Right atrium auricular region (tissue), 2 donors: Measurements from ENCODE around the gene CELSR1. TPM values are rescaled to one million over a fixed set of nuclear protein-coding genes. Genes with fewer than 3 reads are reported as not detected.
"Not testable (repeated sequence)": the region's sequence is repeated elsewhere in the genome, so short reads cannot be mapped to it uniquely, and the experiment has no call there.

ENCODE experiments used
- DNase-seq: peaks from one replicate; pipeline ENCODE4 v3.0.0-alpha.2; 2019; ENCODE audit warnings: low spot score
- H3K27ac ChIP-seq, 2 donors: fragments of 200-600 bp; sonication (generic); 1 replicate in 1 of 2; 2 replicates in 1 of 2; pipeline ENCODE4 v1.5.1; 2016 to 2019
- H3K27me3 ChIP-seq, 2 donors: fragments of 200-600 bp; sonication (generic); one replicate each; pipeline versions ENCODE4 v1.5.1 to v1.6.0; 2017 to 2019
- H3K36me3 ChIP-seq: fragments of 200-600 bp; sonication (generic); one replicate; pipeline ENCODE4 v1.5.1; 2016
- H3K4me1 ChIP-seq, 2 donors: fragments of 200-600 bp; sonication (generic); one replicate each; pipeline versions ENCODE4 v1.5.1 to v1.6.0; 2017 to 2019
- H3K4me3 ChIP-seq, 2 donors: fragments of 200-600 bp; sonication (generic); 1 replicate in 1 of 2; 2 replicates in 1 of 2; pipeline ENCODE4 v1.5.1; 2017 to 2019; ENCODE audit warnings: mild to moderate bottlenecking in 1 of 2, moderate library complexity in 1 of 2
- H3K9me3 ChIP-seq, 2 donors: fragments of 200-600 bp; sonication (generic); one replicate each; pipeline ENCODE4 v1.5.1; 2019
- total RNA-seq, 2 donors: library from RNA; depleted of rRNA; stranded (reverse); fragments of >200 nt; gene quantifications; one replicate each; pipeline ENCODE4 v1.1.0, GENCODE V29; 2016
- TF ChIP-seq, protein P1 (sequence below), 2 donors: fragments of 200-600 bp; sonication (generic); IDR thresholded peaks; one replicate each; pipeline ENCODE4 v1.5.1; 2019; ENCODE audit warnings: antibody characterized with exemption in 2 of 2

Gene CELSR1
- total RNA-seq, 2 donors from 2014 or later: 7.1 to 9.6 TPM

GRCh38 chr22:46317646-46318045, 219.8 kb downstream of the CELSR1 start:
- TF ChIP-seq, protein P1, sequence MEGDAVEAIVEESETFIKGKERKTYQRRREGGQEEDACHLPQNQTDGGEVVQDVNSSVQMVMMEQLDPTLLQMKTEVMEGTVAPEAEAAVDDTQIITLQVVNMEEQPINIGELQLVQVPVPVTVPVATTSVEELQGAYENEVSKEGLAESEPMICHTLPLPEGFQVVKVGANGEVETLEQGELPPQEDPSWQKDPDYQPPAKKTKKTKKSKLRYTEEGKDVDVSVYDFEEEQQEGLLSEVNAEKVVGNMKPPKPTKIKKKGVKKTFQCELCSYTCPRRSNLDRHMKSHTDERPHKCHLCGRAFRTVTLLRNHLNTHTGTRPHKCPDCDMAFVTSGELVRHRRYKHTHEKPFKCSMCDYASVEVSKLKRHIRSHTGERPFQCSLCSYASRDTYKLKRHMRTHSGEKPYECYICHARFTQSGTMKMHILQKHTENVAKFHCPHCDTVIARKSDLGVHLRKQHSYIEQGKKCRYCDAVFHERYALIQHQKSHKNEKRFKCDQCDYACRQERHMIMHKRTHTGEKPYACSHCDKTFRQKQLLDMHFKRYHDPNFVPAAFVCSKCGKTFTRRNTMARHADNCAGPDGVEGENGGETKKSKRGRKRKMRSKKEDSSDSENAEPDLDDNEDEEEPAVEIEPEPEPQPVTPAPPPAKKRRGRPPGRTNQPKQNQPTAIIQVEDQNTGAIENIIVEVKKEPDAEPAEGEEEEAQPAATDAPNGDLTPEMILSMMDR (IDR thresholded peaks at IDR 0.05): no peak
- Histone ChIP-seq H3K4me3 (no peak overlapping the region), H3K4me1 (no peaks in the 10 kb centered on the region), H3K9me3 (no peaks in the 10 kb centered on the region), H3K27ac (no peak overlapping the region), H3K27me3 (no peaks in the 10 kb centered on the region), H3K36me3 (no peaks in the 10 kb centered on the region)
- no peak for DNase-seq

- H3K4me1 ChIP-seq: no peaks in the 10 kb centered on the region
- H3K27ac ChIP-seq: no peak overlapping the region
- H3K36me3 ChIP-seq: no peaks in the 10 kb centered on the region
- no peak for DNase-seq
- TF ChIP-seq, protein P1 (IDR thresholded peaks at IDR 0.05): no peak
- no peaks in the 10 kb centered on the region for H3K27me3 ChIP-seq
- H3K4me3 ChIP-seq: no peak overlapping the region
- H3K9me3 ChIP-seq: no peaks in the 10 kb centered on the region
These were observed 221.4 kb downstream of the CELSR1 start for GRCh38 chr22:46315976-46316375.

- not testable (repeated sequence) for H3K27ac ChIP-seq, DNase-seq, H3K4me3 ChIP-seq, H3K27me3 ChIP-seq, H3K9me3 ChIP-seq, H3K36me3 ChIP-seq
- peaks cover 0 to 14% of the 10 kb centered on the region in 2 donors for H3K4me1 ChIP-seq
These were observed 224.6 kb downstream of the CELSR1 start for GRCh38 chr22:46312848-46313247.

DNA sequence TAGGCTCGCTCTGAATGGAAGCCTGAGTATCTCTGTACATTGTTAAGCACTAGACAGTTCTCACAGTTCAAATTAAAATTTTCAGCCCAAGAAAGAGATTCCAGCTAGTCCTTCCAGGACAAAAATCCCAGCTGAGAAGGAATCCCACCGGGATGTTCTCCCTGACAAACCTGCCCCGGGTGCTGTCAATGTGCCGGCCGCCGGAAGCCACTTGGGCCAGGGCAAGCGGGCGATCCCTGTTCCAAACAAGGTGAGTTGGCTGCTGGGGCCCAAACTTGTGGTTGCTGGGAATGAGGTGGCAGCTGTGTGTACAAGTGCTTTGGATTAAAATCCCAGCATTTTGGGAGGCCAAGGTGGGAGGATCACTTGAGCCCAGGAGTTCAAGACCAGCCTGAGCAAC, 225.4 kb downstream of the CELSR1 start:
- Histone ChIP-seq H3K9me3 (no peaks in the 10 kb centered on the region), H3K4me1 (peaks cover 0 to 14% of the 10 kb centered on the region in 2 donors), H3K27me3 (no peaks in the 10 kb centered on the region), H3K27ac (no peak overlapping the region), H3K4me3 (no peak overlapping the region), H3K36me3 (no peaks in the 10 kb centered on the region)
- DNase-seq: no peak
- TF ChIP-seq, protein P1 (IDR thresholded peaks at IDR 0.05): no peak

Other genes starting within 250 kb of the CELSR1 start
- under 1 TPM; 0.16 to 0.63 TPM for gene GTSE1, start 240.8 kb downstream of the CELSR1 start, total RNA-seq
- gene TRMU, start 201.9 kb downstream of the CELSR1 start, total RNA-seq: 10 to 100 TPM; 22.2 to 22.4 TPM
- gene GRAMD4, start 82.8 kb upstream of the CELSR1 start, total RNA-seq: 10 to 100 TPM; 29.1 to 31.6 TPM
- gene CERK, start 200.6 kb upstream of the CELSR1 start, total RNA-seq: 10 to 100 TPM; 46.0 to 59.8 TPM
- 10 to 100 TPM; 11.5 to 15.4 TPM for gene TBC1D22A, start 225.0 kb upstream of the CELSR1 start, total RNA-seq